Measurements from ENCODE around the gene GON4L.
"Not testable (repeated sequence)": the region's sequence is repeated elsewhere in the genome, so short reads cannot be mapped to it uniquely, and the experiment has no call there.

GON4L gene

GRCh38 chr1:155827450-155827849, 29.6 kb downstream of the GON4L start:
- no peak for DNase-seq

- DNase-seq, result no peak
Measured at GRCh38 chr1:155816351-155816750, 40.7 kb downstream of the GON4L start.

GRCh38 chr1:155813672-155814071, 43.3 kb downstream of the GON4L start:
- no peak for DNase-seq

GRCh38 chr1:155812878-155813277, 44.1 kb downstream of the GON4L start:
- no peak for DNase-seq

GRCh38 chr1:155809088-155809487, 47.9 kb downstream of the GON4L start:
- no peak for DNase-seq

- DNase-seq, result no peak
Measured at GRCh38 chr1:155801149-155801548, 55.9 kb downstream of the GON4L start.

- DNase-seq, result not testable (repeated sequence)
Measured at GRCh38 chr1:155795618-155796017, 61.4 kb downstream of the GON4L start.

- DNase-seq, result no peak
Measured at GRCh38 chr1:155794605-155795245, 62.3 kb downstream of the GON4L start.

GRCh38 chr1:155793213-155793612, 63.8 kb downstream of the GON4L start:
- no peak for DNase-seq

GRCh38 chr1:155777582-155777981, 79.4 kb downstream of the GON4L start:
- DNase-seq, result no peak

GRCh38 chr1:155776414-155776813, 80.6 kb downstream of the GON4L start:
- no peak for DNase-seq

GRCh38 chr1:155773221-155773620, 83.8 kb downstream of the GON4L start:
- no peak for DNase-seq

GRCh38 chr1:155769257-155769656, 87.8 kb downstream of the GON4L start:
- DNase-seq, result no peak

GRCh38 chr1:155767399-155767989, 89.5 kb downstream of the GON4L start:
- not testable (repeated sequence) for DNase-seq

- DNase-seq, result not testable (repeated sequence)
Measured at GRCh38 chr1:155763989-155764388, 93.0 kb downstream of the GON4L start.

GRCh38 chr1:155763090-155763815, 93.8 kb downstream of the GON4L start:
- peak; percentile 19 for DNase-seq

- no peak for DNase-seq
Measured at GRCh38 chr1:155761736-155762405, 95.1 kb downstream of the GON4L start.

GRCh38 chr1:155760751-155761475, 96.1 kb downstream of the GON4L start:
- no peak for DNase-seq

GRCh38 chr1:155759966-155760630, 96.9 kb downstream of the GON4L start:
- no peak for DNase-seq

- DNase-seq, result not testable (repeated sequence)
Measured at GRCh38 chr1:155759017-155759416, 98.0 kb downstream of the GON4L start.

GRCh38 chr1:155748141-155748540, 108.9 kb downstream of the GON4L start:
- not testable (repeated sequence) for DNase-seq

GRCh38 chr1:155747586-155747985, 109.4 kb downstream of the GON4L start:
- DNase-seq, result not testable (repeated sequence)
